ENCODE data around the gene CTU2. TPM values are rescaled to one million over a fixed set of nuclear protein-coding genes. Genes with fewer than 3 reads are reported as not detected.

Gene CTU2
- polyA plus RNA-seq, 1 experiment, result 6.5 TPM

DNA sequence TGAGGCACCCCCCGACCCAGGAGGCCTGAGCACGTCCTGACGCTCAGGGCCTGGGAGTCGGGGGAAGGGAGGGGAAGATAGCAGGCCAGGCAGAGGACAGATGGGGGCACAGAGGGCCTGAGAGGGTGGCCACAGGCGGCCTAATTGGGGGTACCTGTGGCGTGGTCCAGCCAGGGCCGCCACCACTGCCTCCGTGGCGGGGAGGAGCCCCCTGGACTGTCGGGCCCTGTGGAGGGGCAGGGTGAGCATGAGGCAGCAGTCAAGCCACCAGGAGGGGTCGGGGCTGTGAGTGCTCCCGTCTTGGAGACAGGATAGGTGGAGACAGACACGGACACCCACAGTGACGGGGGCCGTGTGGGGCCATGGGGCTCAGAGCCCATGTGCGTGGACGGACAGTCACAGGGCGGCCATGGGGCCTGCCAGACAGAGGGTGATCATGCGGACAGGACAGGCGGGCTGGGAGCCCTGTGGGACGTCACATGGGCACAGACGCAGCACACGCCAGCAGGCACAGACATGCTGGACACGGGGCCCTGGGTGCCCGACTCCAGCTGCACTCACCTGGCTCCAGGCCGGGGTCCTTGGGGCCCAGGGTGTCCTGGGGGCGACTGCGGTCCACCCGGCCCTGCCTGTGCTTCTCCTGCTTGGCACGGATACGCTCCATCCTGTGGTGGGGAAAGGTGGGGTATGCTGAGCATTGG is 18.7 kb downstream of the CTU2 start:
- TF ChIP-seq, protein P1, sequence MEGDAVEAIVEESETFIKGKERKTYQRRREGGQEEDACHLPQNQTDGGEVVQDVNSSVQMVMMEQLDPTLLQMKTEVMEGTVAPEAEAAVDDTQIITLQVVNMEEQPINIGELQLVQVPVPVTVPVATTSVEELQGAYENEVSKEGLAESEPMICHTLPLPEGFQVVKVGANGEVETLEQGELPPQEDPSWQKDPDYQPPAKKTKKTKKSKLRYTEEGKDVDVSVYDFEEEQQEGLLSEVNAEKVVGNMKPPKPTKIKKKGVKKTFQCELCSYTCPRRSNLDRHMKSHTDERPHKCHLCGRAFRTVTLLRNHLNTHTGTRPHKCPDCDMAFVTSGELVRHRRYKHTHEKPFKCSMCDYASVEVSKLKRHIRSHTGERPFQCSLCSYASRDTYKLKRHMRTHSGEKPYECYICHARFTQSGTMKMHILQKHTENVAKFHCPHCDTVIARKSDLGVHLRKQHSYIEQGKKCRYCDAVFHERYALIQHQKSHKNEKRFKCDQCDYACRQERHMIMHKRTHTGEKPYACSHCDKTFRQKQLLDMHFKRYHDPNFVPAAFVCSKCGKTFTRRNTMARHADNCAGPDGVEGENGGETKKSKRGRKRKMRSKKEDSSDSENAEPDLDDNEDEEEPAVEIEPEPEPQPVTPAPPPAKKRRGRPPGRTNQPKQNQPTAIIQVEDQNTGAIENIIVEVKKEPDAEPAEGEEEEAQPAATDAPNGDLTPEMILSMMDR (IDR thresholded peaks at IDR 0.05; ENCODE audit: low read depth, low read length), result no peak
- no peaks in the 10 kb centered on the region; the same call in 1 of the 2 replicates for H3K9me3 ChIP-seq (ENCODE audit: control insufficient read depth, insufficient read depth, low read length)
- CTCF ChIA-PET, result no interaction called here
- no peak overlapping the region for H3K4me3 ChIP-seq (ENCODE audit: low read depth, low read length)
- no peaks in the 10 kb centered on the region for H3K27me3 ChIP-seq (ENCODE audit: control insufficient read depth, insufficient read depth, low read length)
- DNase-seq (ENCODE audit: low read depth, low spot score), result no peak
- POLR2A ChIA-PET, result no interaction called here
- no peak overlapping the region for H3K27ac ChIP-seq (ENCODE audit: low read depth, low read length)

DNA sequence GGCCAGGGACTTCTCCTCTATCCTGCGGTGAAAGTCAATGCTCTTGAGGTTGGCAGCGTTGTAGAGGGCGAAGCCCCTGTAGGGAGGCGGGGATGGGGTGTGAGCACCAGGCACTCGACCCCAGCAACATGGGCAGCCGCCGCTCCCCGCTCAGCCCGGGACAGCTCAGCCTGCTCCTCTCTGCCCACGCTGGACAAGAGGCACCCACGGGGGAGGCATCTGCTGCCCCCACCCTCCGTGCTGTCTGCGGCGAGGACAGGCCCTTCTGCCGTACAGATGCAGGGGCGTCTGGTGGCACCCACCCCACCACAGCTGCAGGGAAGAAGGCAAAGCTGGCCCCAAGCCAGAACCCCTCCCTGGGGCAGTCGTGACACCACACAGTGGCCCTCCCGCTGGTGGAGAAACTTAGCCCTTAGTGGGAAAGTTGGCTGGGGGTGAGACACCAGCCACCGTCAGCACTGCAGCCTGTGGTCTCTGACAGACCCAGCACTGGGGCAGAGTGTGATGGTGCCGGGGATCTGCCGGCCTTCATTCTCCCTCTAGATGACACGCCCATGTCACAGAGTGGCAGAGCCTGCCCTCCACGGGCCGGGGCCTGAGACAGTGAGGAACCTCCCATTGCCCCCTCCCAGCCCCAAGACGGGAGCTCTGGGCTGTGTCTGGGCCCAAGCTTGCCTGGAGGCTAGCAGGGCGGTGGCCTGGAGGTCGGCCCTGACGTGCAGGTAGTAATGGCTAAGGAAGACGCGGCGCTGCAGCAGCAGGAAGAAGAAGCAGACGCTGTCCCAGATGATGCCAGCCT is 19.5 kb downstream of the CTU2 start:
- Histone ChIP-seq H3K9me3 (ENCODE audit: control insufficient read depth, insufficient read depth, low read length) (no peaks in the 10 kb centered on the region; the same call in 1 of the 2 replicates), H3K27ac (ENCODE audit: low read depth, low read length) (no peak overlapping the region), H3K27me3 (ENCODE audit: control insufficient read depth, insufficient read depth, low read length) (no peaks in the 10 kb centered on the region), H3K4me3 (ENCODE audit: low read depth, low read length) (no peak overlapping the region)
- ChIA-PET POLR2A (no interaction called here), CTCF (interaction anchor here (1.3 kb wide), 1 partner anchor 12 kb away, joined by 5 read pairs; no protein-coding TSS in a partner anchor)
- TF ChIP-seq, protein P1 (IDR thresholded peaks at IDR 0.05; ENCODE audit: low read depth, low read length), result no peak
- DNase-seq (ENCODE audit: low read depth, low spot score), result no peak

DNA sequence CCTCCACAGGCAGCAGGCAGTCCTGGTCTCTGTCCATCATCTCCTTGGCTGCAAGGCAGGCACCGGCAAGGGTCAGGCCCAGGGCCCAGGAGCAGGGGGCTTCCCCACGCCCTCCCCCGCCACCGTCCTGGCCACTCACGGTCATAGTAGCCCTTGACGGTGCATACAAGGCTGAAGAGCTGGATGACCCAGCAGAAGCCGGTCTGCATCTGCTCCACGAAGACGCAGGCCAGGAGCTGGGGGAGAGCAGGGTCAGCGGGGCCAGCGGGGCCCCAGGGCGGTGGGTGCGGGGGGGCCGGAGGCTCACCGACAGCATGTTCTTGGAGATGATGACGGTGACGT is 20.1 kb downstream of the CTU2 start:
- CTCF ChIA-PET, result interaction anchor here (1.3 kb wide), 1 partner anchor 11 kb away, joined by 5 read pairs; no protein-coding TSS in a partner anchor
- TF ChIP-seq, protein P1 (IDR thresholded peaks at IDR 0.05; ENCODE audit: low read depth, low read length), result no peak
- POLR2A ChIA-PET, result no interaction called here
- Histone ChIP-seq H3K27me3 (ENCODE audit: control insufficient read depth, insufficient read depth, low read length) (no peaks in the 10 kb centered on the region), H3K9me3 (ENCODE audit: control insufficient read depth, insufficient read depth, low read length) (no peaks in the 10 kb centered on the region; the same call in 1 of the 2 replicates), H3K27ac (ENCODE audit: low read depth, low read length) (no peak overlapping the region), H3K4me3 (ENCODE audit: low read depth, low read length) (no peak overlapping the region)
- DNase-seq (ENCODE audit: low read depth, low spot score), result no peak

DNA sequence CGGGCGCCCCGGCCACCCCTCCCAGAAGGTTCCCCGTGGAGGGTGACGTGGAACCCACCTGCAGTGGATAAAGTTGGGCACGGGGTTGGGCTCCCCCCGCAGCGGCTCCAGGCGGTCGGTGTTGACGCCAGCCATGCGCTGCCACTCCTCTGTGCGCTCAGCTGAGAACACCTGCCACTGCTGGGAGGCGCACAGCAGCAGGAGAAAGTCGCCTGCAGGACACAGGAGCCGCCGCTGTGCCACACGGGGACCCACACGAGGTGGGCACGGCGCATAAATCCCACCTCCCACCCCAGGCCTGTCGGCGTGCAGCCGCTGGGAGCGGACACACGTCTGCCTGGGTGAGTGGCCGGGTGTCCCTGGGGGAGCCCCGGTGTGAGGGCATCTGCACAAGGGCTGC is 20.7 kb downstream of the CTU2 start:
- POLR2A ChIA-PET, result no interaction called here
- H3K27me3 ChIP-seq (ENCODE audit: control insufficient read depth, insufficient read depth, low read length), result no peaks in the 10 kb centered on the region
- H3K9me3 ChIP-seq (ENCODE audit: control insufficient read depth, insufficient read depth, low read length), result no peaks in the 10 kb centered on the region; the same call in 1 of the 2 replicates
- TF ChIP-seq, protein P1 (IDR thresholded peaks at IDR 0.05; ENCODE audit: low read depth, low read length), result no peak
- no peak for DNase-seq (ENCODE audit: low read depth, low spot score)
- CTCF ChIA-PET, result interaction anchor here (1.3 kb wide), 1 partner anchor 11 kb away, joined by 5 read pairs; no protein-coding TSS in a partner anchor
- H3K4me3 ChIP-seq (ENCODE audit: low read depth, low read length), result no peak overlapping the region
- H3K27ac ChIP-seq (ENCODE audit: low read depth, low read length), result no peak overlapping the region

DNA sequence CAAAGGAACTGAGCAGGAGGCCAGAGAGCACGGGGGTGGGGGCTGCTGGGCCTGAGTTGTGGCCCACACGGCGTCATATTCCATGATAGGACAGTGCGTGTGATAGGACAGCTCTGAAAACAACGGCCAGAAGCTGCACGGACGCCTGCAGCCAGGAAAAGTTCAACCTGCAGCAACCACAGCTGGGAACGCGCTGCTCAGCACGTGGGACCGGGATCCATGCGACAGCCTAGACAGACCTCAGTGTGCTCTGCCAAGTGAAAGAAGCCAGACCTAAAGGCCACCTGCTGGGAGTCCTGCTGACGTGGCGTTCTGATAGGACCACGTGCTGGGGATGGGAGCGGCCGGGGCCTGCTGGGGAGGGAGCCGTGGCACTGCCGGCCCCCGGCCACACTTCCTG is 21.6 kb downstream of the CTU2 start:
- ChIA-PET CTCF (no interaction called here), POLR2A (no interaction called here)
- Histone ChIP-seq H3K27ac (ENCODE audit: low read depth, low read length) (no peak overlapping the region), H3K4me3 (ENCODE audit: low read depth, low read length) (no peak overlapping the region), H3K9me3 (ENCODE audit: control insufficient read depth, insufficient read depth, low read length) (no peaks in the 10 kb centered on the region; the same call in 1 of the 2 replicates), H3K27me3 (ENCODE audit: control insufficient read depth, insufficient read depth, low read length) (no peaks in the 10 kb centered on the region)
- DNase-seq (ENCODE audit: low read depth, low spot score), result no peak
- TF ChIP-seq, protein P1 (IDR thresholded peaks at IDR 0.05; ENCODE audit: low read depth, low read length), result no peak
